HG03457 (cell line): Measurements from ENCODE around the gene POLR3G.
A peak's percentile ranks its signal among the peaks of the same experiment; 100 is the strongest.

Source experiments
- ATAC-seq: cut with Tn5 transposase; IDR thresholded peaks from one replicate; pipeline ENCODE4 v1.9.1; 2021; ENCODE audit warnings: moderate number of reproducible peaks; ENCODE audit not compliant: unreplicated experiment

POLR3G gene, protein sequence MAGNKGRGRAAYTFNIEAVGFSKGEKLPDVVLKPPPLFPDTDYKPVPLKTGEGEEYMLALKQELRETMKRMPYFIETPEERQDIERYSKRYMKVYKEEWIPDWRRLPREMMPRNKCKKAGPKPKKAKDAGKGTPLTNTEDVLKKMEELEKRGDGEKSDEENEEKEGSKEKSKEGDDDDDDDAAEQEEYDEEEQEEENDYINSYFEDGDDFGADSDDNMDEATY

DNA sequence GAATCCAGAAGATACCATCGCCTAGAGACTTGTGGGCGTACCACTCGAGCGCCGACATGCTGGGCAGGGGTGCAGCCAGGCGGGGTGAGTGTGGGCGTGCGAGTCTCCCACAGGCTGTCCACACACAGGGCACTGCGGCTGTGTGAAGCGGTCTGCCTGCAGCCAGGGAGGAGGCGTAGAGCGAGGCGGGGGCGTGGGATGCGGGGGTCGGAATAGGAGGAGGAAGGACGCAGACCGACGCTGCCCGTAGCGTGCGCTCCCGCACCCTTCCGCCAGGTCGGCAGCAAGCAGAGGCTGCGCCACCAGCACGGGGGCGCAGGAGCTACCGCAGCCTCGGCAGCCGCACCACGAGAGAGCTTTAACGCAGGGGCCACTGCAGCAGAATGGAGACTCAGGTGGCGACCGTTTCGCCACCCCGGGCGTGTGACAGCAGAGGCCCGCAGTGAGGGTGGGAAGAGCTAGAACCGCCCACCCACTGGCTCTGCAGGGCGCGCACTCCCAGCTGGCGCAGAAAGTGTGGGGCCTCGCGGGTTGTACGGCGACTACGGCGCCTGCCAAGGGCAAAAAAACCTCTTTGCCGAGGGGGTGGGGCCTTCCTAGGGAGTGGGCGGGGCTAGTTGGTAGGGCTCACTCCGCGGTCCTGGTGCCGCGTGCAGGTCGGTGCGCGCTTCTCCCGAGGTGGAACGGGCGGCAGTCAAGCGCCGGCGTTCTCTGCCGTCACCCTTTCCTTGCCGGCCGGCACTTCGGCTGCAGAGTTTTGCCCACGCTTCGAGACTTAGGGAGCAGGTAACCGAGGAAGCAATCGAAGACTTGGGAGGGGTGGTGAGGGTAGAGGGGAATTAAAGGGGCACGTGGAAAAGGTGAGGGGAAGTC lies at the start of gene POLR3G, which contains the start of gene MBLAC2:
TSS of gene POLR3G (plus strand) at position 630 of the 873 bp plus-strand sequence. CDS start 10,704 bp downstream, outside the sequence.
TSS of gene MBLAC2 (minus strand) at position 537 of the 873 bp plus-strand sequence. CDS start at position 58, 479 bp downstream.
- peak; percentile 86 for ATAC-seq

DNA sequence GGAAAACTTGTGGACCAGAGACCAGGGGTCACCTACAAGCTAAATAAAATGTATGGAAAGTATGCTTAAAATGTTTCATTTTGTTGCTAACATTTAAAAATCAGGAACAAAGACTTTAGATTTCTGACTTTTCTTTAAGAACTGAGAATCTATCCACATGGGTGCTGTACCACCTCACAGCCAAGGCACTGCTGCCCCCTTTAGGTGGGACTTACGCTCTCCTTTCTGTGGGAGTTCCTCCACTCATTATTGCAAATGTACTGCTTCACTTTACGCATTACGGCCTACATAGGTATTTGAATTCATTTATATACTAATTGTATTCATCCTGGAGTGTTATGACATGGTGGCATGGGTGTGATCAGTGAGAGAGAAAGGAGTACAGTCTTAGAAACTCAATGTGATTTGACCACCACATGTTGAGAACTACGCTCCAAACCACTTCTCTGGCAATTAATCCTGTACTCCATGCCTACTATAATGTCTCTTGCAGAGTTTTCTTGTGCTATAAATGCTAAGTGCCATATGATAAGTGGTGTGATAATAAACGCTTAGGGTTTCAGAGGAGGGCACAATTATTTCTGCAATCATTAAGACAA lies 40.4 kb upstream of the POLR3G start:
- ATAC-seq = no peak

DNA sequence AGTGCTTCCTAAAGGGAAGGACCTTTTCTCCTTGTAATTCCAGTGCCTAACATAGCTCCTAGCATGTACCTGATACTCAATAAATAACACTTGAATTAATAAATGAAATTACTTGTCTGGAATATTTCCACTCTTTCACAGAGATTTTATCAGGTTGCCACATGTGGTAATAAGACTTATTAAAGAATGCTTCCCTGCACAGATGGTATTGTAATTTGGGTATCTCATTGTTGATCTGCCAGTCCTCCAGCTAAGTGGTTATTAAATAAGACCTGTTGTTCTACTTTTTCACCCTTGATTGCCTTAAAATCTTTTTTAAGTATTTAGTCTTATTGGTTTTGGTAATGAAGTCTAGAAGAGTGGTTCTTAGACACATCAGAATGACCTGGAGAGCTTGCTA lies 37.0 kb upstream of the POLR3G start:
- no peak for ATAC-seq

DNA sequence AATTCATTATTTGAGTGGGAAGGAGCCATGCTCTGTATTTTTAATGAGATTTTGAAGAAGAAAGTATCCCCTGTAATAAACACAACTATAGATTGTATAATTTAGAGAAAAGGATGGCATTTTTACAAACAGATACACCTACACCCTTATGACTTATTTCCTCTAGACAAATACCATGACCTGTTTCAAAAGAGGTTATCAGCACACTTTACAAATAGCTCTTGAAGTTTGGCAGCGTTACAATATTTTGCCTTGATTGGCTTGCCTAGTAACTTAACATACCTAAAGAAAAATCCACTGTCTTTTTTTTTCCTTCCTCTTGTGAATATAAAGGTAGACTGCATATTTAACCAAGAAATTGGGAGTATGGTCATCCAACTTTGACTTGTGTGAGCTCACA lies 36.6 kb upstream of the POLR3G start:
- no peak for ATAC-seq

DNA sequence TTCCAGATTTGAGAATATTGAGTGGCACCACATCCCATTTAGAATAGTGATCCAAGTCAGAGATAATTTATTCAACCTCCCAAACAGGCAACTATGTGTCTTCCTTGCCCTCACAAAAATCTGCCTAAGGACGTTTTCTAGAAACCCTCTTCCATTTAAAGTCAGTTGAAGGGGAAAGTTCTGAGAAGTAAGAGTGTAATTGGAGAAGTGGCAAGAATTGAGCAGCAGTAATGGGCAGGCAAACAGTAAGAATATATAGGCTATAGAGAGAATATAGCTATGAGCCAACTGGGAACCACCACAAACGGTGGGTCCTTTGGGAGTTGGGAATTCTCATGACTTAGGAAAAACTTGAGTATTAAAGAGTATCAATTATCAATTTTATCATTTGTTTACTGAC lies 34.0 kb upstream of the POLR3G start:
- no peak for ATAC-seq

DNA sequence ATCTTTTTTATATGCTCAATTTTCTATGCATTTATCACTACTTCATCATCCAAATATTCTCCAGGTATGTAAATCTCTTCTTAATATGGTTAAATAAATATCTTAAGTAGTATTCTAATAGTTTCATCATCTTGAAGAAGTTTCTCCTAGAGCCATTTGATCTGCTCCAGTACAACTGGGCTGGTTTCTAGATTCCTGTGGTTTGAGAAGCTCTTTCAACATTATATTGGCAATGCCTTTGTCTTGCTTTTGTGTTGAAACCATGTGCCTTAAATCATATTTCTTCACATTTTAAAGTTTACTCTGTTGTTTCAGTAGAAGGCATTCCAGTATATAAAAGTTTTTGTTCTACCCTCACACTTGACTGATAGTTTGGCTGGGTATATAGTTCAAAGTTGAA lies 27.7 kb upstream of the POLR3G start:
- no peak for ATAC-seq

DNA sequence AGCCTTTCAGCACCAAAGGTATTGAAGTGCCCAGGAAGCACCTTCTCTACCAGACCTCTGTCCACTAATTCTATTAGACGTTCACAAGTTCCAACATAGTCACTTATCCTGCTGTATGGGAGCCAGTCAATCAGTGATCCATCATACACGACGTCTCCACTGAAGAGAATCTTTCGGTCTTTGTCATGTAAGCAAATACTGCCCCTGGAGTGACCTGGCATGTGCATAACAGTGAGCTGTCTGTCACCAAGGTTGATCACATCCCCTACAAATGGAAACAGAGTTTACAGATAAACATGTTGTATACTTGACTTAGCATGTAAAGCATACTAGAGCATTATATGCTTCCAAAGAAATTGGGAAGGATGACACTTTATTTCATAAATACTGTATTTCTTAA lies 13.4 kb upstream of the POLR3G start:
- ATAC-seq = no peak

DNA sequence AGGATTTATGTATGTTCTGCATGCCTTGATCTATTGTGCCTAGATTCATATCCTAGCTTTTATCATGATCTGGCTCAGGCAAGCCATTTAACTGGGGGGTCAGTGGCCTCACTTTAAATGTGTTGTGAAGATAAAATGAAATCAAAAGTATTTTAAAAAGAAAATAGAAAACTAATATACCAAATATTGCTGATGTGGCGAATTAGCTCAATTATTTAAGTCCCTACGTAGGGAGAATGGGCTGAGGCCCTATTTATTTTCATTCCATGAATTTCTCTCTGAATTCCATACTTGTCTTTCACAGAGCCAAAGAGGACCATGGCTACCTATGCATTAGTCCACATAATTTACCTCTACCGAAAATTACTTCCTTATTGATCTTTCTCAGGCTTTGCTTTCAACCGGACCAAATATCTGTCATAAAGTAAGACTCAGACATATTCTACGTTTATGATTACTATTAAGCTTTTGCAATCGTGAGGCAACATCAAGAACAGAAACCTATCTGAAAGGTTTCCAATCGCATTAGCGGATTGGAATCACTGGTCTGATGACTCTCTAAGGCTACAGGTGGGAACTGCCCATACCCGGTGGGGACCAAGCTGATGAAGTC lies 1.8 kb upstream of the POLR3G start:
- ATAC-seq = no peak

DNA sequence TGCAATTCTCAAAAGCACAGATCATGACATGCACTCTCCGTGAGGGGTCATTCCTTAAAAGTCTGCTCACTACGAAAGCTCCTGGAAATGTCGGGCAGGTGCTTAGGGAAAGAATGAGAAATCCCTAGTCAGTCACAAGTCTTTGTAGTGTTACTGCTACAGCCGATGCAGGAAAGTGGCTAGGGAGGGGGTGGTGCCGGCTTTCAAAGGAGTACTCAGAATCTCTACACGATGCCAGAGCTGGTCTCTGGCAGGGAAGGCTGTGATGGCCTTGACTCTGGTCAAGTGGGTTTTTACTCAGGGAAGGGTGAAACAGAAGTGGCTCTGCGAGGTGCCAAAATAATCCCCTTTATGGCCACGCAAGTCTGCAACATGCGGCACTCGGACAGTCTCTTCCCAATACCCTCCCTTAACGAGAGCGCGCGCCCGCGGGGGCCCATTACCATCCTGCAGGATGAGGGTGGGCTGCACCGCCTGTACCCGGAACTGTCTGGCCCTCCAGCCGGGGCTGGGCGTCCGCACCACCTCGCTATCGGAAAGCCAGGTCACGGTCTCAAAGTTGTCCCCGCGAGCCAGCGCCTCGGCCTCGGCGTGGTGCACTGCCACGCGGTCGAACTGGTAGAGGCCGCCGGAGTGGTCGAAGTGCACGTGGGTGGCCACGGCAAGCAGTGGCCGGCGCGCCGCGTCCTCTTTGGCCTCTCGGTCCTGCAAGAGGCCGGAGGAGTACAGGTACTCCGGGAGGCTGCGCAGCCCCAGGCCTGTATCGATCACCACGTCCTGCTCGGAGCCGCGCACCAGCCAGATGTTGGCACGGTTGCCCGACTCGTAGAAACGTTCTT lies 1.0 kb upstream of the POLR3G start:
- peak; percentile 11 for ATAC-seq

DNA sequence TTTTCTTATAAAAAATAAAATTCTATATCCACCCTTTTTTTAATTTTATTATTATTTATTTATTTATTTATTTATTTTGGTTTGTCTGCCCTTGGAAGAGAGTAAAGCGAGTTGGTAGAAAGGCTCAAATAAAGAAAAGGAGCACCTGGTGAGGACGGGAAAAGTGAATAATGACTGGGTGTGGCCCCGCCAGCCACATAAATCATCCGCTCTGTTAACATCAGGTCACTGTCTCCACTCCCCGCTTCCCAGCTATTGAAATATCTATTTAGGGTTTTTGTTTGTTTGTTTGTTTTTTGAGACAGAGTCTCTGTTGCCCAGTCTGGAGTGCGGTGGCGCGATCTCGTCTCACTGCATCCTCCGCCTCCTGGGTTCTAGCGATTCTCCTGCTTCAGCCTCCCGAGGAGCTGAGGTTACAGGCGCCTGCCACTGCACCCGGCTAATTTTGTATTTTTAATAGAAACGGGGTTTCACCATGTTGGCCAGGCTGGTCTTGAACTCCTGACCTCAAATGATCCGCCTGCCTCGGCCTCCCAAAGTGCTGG lies 844 bp downstream of the POLR3G start:
- no peak for ATAC-seq

DNA sequence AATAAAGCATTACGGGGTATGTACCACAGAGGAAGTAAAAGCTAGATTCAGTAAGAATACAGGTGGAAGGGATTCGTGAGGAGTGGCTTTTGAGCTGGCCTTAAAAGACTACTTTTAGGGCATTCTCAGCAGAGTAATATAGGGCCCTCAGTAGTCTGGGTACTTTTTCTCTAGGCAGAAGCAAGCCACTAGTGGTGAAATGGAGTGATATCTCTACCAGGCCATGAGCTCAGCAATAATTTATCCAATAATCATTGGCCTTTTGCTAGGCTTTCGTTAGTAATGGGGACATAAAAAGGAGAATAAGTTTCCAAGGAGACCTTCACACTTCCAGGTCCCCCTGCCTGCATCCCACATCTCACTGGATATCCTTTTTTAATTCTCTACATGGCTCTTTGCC lies 1.7 kb downstream of the POLR3G start:
- ATAC-seq = no peak

DNA sequence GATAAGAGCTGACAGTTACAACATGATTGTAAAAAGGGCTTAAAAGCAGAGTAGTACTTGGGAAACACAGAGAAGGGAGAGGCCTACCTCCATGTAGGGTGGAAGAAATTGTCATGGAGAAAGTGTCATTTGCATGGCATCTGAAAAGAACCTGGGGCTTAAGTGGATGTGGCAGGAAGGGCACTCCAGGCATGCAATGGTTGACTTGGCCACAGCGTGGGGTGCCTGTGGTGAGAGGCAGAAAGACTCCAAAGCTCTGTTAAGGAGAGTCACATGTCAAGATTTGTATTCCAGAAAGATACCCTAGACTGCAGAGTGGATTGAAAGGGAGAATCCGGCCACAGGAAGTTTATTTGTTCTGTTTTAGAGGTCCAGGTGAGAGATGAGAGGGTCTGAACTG lies 2.4 kb downstream of the POLR3G start:
- ATAC-seq = no peak

DNA sequence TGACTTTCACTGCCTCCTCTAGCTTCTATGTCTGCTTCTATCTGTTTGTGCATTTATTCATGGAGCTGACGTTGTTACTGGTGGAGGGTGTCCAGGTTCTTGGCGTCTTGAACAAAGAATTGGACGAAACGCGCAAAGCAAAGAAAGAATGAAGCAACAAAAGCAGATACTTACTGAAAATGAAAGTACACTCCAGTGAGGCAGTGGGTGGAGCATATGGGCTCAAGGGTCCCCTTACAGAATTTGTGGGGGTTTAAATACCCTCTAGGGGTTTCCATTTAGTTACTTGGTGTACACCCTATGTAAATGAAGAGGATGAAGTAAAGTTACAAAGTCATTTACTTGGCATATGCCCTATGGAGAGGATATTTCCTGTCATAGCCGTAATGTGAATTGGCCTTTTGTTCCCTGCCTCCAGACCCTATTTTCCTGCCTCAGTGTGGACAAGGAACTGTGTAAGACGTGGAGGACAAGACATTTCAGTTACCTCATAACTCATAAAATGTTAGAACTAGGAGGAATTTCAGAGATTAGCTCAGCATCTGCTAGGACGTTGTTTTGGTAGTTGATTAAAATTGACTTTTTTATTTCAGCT lies 3.1 kb downstream of the POLR3G start:
- ATAC-seq = no peak

DNA sequence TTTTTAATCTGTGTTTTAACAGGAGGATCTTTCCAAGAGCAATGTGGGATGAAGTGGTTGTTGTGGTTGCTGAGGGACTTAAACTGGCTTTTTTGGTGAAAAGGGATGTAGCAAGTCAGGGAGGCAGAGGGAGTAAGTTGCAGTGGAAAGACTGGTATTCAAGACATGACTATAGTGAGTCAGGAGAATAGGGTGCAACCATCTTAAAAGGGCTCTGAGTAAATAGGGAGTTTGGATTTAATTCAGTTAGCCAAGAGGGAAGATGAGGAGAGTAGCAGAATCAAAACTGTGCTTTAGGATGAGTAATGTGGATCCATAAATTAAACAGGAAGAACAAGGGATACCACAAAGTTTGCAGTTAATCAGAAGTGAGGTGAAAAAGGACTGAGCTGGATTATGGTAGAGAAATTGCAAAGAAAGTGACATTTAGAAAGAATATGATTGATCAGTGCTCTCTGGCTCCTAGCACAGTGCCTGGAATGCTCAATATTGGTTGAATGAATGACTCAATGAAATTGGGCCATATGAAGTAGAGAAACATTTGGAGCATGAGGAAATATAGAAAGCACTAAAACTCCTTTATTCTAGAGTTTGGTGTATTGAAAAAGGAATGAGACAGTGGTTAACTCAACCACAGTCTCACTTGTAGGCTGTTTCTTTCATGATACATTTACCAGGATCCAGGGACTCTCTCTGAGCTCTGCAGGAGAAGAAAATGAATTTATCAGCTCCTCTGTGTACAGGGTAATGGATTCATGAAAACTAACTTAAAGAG lies 5.1 kb downstream of the POLR3G start:
- ATAC-seq = no peak

DNA sequence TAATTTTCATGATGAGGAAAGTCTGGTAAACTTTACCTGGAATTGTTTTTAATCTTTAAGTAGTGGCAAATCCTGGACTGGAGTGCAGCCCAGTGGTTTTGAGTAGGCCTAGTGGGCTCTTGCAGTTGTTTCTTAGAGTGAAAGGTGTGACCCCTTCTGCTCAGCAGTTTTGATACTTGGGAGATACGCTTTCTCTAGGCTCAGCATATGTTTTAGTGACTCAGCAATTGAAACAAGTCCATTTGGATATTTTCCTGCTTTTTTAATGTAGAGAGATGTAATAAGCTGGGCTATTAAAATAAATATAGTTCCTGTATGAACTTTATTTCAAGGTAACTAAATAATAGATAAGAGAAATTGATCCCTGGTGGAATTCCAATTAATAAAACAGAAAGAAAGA lies 6.0 kb downstream of the POLR3G start:
- no peak for ATAC-seq

DNA sequence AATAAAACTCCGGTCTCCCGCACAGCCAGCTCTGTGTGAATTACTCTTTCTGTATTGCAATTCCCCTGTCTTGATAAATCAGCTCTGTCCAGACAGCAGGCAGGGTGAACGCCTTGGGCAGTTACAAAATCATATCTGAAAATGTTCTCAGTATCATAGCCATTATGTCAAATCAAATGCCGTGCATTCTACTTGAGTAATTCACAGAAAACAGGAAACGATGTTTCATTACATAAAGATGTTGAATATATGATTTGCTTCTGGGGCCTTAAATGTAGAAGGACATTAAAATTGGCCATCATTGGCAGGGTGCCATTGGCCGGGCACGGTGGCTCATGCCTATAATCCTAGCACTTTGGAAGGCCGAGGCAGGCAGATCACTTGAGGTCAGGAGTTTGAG lies 8.5 kb downstream of the POLR3G start:
- no peak for ATAC-seq

DNA sequence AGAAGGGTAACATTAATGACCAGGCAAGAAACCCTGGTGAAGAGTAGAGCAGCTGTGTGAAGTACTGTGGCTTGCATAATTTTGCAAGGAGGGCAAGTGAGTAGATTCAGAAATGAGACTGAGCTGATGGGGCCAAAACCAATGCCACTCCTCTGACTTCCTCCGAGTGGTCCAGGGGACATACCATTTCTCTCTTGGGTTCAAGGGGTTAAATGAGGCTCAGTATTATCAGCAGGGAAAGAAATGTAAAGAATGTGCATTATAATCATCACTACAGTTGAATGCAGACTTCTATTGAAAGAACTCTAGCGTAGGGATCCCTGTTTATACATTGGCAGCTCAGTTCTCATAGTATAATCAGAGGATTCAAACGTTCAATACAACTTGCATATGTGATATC lies 9.9 kb downstream of the POLR3G start:
- ATAC-seq = no peak

DNA sequence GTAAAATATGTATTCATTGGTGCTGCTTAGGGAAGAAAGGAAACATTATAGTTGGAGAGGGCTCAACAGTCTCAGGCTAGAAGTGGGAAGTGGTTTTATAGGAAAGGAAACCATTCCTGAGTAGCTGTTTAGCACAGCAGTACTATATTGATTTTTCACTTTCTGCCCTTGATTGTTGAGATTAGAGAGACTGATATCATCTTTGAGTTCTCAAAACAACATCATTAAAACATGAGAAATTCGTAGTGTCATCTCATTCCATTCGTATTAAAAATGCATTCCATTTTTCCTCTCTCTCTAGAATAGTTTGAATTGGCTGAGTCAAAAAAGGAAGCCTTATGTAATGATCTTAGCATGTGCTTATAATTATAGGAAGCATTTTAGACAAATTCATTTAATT lies 14.1 kb downstream of the POLR3G start:
- ATAC-seq = no peak

DNA sequence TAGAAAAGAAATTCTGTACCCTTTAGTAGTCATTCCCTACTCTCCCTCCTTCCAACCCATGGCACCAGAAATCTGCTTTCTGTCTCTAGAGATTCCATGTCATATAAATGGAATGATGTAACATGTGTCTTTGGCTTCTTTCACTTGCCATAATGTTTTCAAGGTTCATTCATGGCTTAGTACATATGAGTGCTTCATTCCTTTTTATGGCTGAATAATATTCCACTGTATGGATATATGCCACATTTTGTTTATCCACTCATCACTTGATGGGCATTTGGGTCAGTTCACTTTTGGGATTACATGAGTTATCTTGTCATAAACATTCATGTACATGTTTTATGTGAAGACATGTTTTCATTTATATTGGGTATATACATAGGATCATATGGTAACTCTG lies 19.4 kb downstream of the POLR3G start:
- ATAC-seq = no peak
